DOHH2 (cell line): ENCODE results near the gene SHISA5.
"Not testable (repeated sequence)": the region's sequence is repeated elsewhere in the genome, so short reads cannot be mapped to it uniquely, and the experiment has no call there.

ENCODE experiments used
- H3F3A ChIP-seq: fragments of 200-600 bp; sonication (generic), shearing (Covaris generic); 2 replicates; pipeline ENCODE4 v1.6.0; 2016; ENCODE audit warnings: antibody characterized with exemption, mild to moderate bottlenecking; ENCODE audit not compliant: control insufficient read depth, insufficient read depth
- H3K27ac ChIP-seq: fragments of 200-600 bp; sonication (generic); 2 replicates; pipeline ENCODE4 v1.5.1; 2014; ENCODE audit warnings: low read depth, mild to moderate bottlenecking, low read length, moderate library complexity
- H3K27me3 ChIP-seq: fragments of 200-600 bp; sonication (generic); 2 replicates; pipeline ENCODE4 v1.6.1; 2014; ENCODE audit warnings: mild to moderate bottlenecking, low read length, mixed read lengths; ENCODE audit not compliant: control insufficient read depth
- H3K36me3 ChIP-seq: fragments of 200-600 bp; sonication (generic); 2 replicates; pipeline ENCODE4 v1.6.1; 2014; ENCODE audit warnings: mild to moderate bottlenecking, low read length, moderate library complexity, mixed read lengths; ENCODE audit not compliant: control insufficient read depth
- H3K4me1 ChIP-seq: fragments of 200-600 bp; sonication (generic); 2 replicates; pipeline ENCODE4 v1.6.1; 2014; ENCODE audit warnings: mild to moderate bottlenecking, low read length, mixed read lengths; ENCODE audit not compliant: control insufficient read depth
- H3K4me2 ChIP-seq: fragments of 200-600 bp; sonication (generic); 2 replicates; pipeline ENCODE4 v1.6.0; 2014; ENCODE audit warnings: mild to moderate bottlenecking, low read length, moderate library complexity
- H3K4me3 ChIP-seq: fragments of 200-600 bp; sonication (generic); 2 replicates; pipeline ENCODE4 v1.5.1; 2014; ENCODE audit warnings: mild to moderate bottlenecking, low read length, mixed read lengths
- H3K79me2 ChIP-seq: fragments of 200-600 bp; sonication (generic); 2 replicates; pipeline ENCODE4 v1.6.1; 2014; ENCODE audit warnings: mild to moderate bottlenecking, low read length, mixed read lengths; ENCODE audit not compliant: control insufficient read depth
- H3K9me2 ChIP-seq: fragments of 200-600 bp; sonication (generic); replicated peaks from 2 replicates; pipeline ENCODE4 v1.6.1; 2014; ENCODE audit warnings: mild to moderate bottlenecking, low read length, mixed read lengths; ENCODE audit not compliant: control insufficient read depth
- H3K9me3 ChIP-seq: fragments of 200-600 bp; sonication (generic); 2 replicates; pipeline ENCODE4 v1.6.1; 2014; ENCODE audit warnings: antibody characterized with exemption, low read length, mixed read lengths; ENCODE audit not compliant: control insufficient read depth, insufficient read depth
- H4K20me1 ChIP-seq: fragments of 200-600 bp; sonication (generic); 2 replicates; pipeline ENCODE4 v1.6.0; 2014; ENCODE audit warnings: low read depth, mild to moderate bottlenecking, antibody characterized with exemption, low read length, moderate library complexity; ENCODE audit not compliant: control insufficient read depth, insufficient read depth
- CTCF ChIP-seq: fragments of 200-600 bp; sonication (generic); IDR thresholded peaks from one replicate; pipeline ENCODE4 v1.5.1; 2014; ENCODE audit warnings: antibody characterized with exemption, mild to moderate bottlenecking, low read depth, low read length; ENCODE audit not compliant: poor library complexity, severe bottlenecking
- EZH2phosphoT487 ChIP-seq: fragments of 200-600 bp; sonication (generic); IDR thresholded peaks from 2 replicates; pipeline ENCODE4 v1.6.1; 2017; ENCODE audit warnings: borderline replicate concordance, mild to moderate bottlenecking, antibody characterized with exemption, low read length, moderate library complexity, mixed read lengths

SHISA5 gene

GRCh38 chr3:48464713-48465221 lies 39.2 kb downstream of the SHISA5 start:
- H3F3A ChIP-seq: peaks cover 3% of the 10 kb centered on the region; the same call in 1 of the 2 replicates
- H3K9me3 ChIP-seq: no peaks in the 10 kb centered on the region
- H4K20me1 ChIP-seq: no peaks in the 10 kb centered on the region
- H3K9me2 ChIP-seq: no peaks in the 10 kb centered on the region
- peaks cover 40% of the 10 kb centered on the region for H3K79me2 ChIP-seq
- H3K27ac ChIP-seq: no peak overlapping the region
- H3K4me3 ChIP-seq: no peak overlapping the region
- H3K4me1 ChIP-seq: peaks cover 43% of the 10 kb centered on the region
- H3K36me3 ChIP-seq: peaks cover 72% of the 10 kb centered on the region
- H3K4me2 ChIP-seq: no peak overlapping the region
- TF ChIP-seq CTCF (no peak), EZH2phosphoT487 (no peak)
- no peaks in the 10 kb centered on the region for H3K27me3 ChIP-seq

GRCh38 chr3:48463703-48464102 lies 40.3 kb downstream of the SHISA5 start:
- Histone ChIP-seq H3K36me3 (peaks cover 71% of the 10 kb centered on the region), H3K27me3 (no peaks in the 10 kb centered on the region), H3K27ac (no peak overlapping the region), H3K9me2 (no peaks in the 10 kb centered on the region), H3K4me3 (no peak overlapping the region), H4K20me1 (no peaks in the 10 kb centered on the region), H3K9me3 (no peaks in the 10 kb centered on the region), H3K4me1 (peaks cover 33% of the 10 kb centered on the region), H3F3A (peaks cover 3% of the 10 kb centered on the region; the same call in 1 of the 2 replicates), H3K79me2 (peaks cover 29% of the 10 kb centered on the region), H3K4me2 (no peak overlapping the region)
- TF ChIP-seq EZH2phosphoT487 (no peak), CTCF (no peak)

DNA sequence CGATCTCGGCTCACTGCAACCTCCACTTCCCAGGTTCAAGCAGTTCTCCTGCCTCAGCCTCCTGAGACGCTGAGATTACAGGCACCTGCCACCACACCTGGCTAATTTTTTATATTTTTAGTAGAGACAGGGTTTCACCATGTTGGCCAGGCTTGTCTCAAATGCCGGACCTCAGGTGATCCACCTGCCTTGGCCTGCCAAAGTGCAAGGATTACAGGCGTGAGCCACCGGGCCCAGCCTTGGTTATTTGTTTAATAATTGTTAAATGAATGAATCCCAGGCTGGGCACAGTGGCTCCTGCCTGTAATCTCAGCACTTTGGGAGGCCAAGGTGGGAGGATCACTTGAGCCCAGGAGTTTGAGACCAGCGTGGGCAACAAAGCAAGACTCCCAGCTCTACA lies 42.2 kb downstream of the SHISA5 start:
- H3K4me2 ChIP-seq, H3K79me2 ChIP-seq, H3K9me3 ChIP-seq, H3K27ac ChIP-seq, H3K9me2 ChIP-seq, H3F3A ChIP-seq, H3K4me3 ChIP-seq, H4K20me1 ChIP-seq, H3K27me3 ChIP-seq: not testable (repeated sequence)
- Histone ChIP-seq H3K4me1 (peaks cover 13% of the 10 kb centered on the region), H3K36me3 (peaks cover 62% of the 10 kb centered on the region)

DNA sequence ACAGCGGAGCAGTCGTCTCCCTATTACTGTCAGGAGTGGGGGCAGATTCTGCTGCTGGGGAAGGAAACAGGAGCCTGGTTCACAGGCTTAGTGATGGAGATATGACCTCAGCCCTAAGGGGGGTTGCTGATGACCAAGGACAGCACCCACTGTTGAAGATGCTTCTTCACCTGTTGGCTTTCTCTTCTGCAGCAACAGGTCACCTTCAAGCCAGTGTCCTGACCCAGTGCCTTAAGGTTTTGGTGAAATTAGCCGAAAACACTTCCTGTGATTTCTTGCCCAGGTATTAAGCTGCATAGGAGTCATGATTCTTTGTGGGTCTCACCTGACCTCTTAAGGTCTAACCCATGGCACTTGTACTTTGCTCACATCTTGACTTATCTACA lies 43.5 kb downstream of the SHISA5 start:
- Histone ChIP-seq H3K27ac (no peak overlapping the region), H3K79me2 (no peaks in the 10 kb centered on the region), H3K4me1 (peaks cover 5% of the 10 kb centered on the region), H3F3A (peaks cover 9% of the 10 kb centered on the region), H3K9me2 (no peaks in the 10 kb centered on the region), H3K27me3 (no peaks in the 10 kb centered on the region), H3K4me3 (no peak overlapping the region), H4K20me1 (no peaks in the 10 kb centered on the region), H3K9me3 (no peaks in the 10 kb centered on the region), H3K36me3 (peaks cover 59% of the 10 kb centered on the region), H3K4me2 (no peak overlapping the region)
- TF ChIP-seq EZH2phosphoT487: no peak
- no peak for TF ChIP-seq CTCF
